HG03045 (cell line): ENCODE measurements around the gene CPSF4.
"Not testable (repeated sequence)": the region's sequence is repeated elsewhere in the genome, so short reads cannot be mapped to it uniquely, and the experiment has no call there.

Experiments used
- ATAC-seq: cut with Tn5 transposase; IDR thresholded peaks from one replicate; pipeline ENCODE4 v1.9.1; 2021; ENCODE audit warnings: mild to moderate bottlenecking, moderate library complexity; ENCODE audit not compliant: unreplicated experiment

CPSF4 gene

DNA sequence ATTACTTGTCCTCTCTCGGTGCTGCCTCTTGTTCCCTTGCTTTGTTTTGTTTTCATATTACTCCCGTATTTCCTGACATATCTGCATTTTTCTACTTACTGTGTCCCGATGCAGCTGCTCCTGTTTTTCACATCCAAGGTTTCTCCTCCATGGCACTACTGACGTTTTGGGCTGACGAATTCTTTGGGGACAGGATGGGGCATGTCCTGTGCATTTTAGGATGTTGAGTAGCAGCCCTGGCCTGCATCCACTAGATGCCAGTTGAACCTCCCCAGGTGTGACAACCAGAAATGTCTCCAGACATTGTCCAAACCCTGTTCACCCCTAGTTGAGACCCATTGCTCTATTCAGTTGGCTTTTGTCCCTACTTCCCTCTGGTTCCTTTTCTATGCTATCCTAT is 46.4 kb downstream of the CPSF4 start:
- ATAC-seq = no peak

DNA sequence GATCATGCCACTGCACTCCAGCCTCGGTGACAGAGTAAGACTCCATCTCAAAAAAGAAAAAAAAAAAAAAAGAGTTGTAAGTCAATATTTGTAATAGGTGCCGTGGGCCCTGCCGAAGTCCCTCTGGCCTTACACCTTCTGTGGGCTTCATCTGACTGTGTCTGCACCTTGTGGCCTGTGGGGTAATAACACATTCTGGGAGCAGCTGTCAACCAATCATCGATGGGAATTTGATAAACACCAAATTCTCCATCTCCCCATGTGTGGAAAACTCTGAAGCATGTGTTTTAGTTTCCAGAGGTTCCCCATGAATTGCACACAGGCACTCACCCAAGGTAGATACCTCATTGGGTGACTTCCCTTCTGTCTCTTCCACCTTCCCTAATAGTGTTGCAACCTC is 50.5 kb downstream of the CPSF4 start:
- no peak for ATAC-seq

DNA sequence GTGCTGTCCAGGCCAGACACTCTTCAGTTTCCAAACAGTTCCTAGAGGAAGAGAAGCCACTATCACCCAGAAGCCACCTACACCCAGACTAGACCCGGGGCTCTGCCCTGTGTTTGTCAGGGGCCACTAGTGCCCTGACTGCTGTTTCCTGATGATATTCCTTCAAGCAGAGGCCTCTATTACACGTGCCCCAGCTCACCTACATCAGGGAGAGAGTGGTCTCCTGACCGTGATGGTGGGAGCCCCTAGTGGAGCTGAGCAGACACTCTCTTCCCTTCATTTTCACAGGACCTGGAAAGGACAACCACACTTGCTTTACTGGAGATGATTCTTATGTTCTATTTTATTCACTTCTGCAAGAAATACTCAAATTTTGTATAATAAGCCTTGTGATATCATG is 52.1 kb downstream of the CPSF4 start:
- no peak for ATAC-seq

- ATAC-seq = no peak
Measured at GRCh38 chr7:99493823-99494222, 55.1 kb downstream of the CPSF4 start.

GRCh38 chr7:99497766-99498545 is 59.2 kb downstream of the CPSF4 start:
- no peak for ATAC-seq

GRCh38 chr7:99498546-99498944 is 59.8 kb downstream of the CPSF4 start:
- ATAC-seq = no peak

DNA sequence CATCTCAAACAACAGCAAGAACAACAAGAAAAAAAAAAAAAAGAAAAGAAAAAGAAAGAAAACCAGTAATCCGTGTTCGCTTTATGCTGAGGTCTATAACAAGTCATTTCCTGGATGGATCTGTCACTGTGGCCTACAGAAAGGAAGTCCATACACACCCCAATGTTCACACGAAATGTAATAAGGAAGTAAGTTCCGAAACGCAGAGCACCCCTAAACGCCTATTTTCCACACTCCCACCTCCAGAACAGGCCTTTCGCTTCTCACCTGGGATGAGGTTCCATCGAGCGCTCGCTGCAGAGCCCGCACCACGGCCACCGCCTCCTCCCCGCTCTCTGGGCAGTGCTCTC is 60.6 kb downstream of the CPSF4 start:
- peak; percentile 6 for ATAC-seq

- peak; percentile 45 for ATAC-seq
Measured at GRCh38 chr7:99499721-99500636, 61.2 kb downstream of the CPSF4 start, which contains the start of gene ZNF394. Gene ZNF394, minus strand, starts transcription at chr7:99500281. Its CDS starts 188 bp downstream, at chr7:99500093.

DNA sequence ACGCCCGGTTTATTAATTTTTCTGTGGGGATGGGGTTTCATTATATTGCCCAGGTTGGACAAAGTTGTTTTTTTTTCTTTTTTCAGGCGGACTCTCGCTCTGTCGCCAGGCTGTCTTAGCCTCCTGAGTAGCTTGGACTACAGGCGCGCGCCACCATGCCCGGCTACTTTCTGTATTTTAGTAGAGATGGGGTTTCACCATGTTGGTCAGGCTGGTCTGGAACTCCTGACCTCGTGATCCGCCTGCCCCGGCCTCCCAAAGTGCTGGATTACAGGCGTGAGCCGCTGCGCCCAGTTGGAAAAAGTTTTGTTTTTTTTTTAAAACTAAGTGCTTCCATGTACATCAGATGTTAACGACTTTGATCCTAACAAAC is 61.9 kb downstream of the CPSF4 start:
- ATAC-seq = no peak

DNA sequence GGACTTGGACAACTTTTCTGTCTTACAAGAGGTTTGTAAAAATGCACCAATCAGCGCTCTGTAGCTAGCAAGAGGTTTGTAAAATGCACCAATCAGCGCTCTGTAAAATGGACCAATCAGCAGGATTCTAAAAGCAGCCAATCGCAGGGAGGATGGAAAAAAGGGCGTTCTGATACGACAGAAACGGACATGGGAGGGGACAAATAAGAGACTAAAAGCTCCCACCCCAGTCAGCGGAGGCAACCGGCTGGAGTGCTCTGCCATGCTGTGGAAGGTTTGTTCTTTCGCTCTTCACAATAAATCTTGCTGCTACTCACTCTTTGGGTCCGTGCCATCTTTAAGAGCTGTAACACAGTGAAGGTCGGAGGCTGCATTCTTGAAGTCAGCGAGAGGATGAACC is 62.5 kb downstream of the CPSF4 start:
- ATAC-seq = not testable (repeated sequence)

- peak; percentile 79 for ATAC-seq
Measured at GRCh38 chr7:99504281-99504602, 65.5 kb downstream of the CPSF4 start.

DNA sequence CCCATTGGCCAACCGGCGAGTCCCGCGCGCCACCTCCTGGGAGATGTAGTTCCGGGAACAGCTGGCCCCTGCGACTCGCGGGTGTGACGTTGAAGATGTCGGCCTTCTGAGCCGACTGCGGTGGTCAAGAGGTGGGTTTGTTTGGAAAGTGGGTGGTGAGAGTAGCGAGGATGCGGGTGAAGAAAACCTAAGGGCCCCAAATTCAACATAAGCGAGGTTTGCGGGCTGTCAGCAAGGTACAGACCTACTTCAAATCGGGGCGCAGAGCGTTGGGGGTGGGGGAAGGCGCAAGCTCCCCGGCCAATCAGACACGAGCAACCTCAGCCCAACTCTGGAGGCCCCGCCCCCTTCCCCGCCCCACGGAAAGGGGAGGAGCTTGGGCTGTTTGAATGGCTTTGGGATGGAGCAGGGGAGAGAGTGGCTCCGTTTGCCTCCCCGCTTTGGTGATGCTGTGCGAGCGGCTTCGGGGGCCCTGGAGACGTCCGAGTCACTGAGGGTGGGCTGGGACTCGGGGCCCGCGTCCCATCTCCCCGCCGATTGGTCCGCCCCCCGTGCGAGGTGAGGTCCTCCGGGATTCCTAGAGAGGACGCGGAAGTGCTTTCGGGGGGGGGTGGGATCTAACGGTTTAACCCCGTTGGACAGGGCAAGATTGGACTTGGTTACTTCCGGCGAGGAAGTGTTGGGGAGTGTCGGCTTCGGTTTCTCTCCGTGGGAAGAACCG is 66.0 kb downstream of the CPSF4 start, which contains the start of gene ZKSCAN5:
Gene ZKSCAN5 (plus strand): TSS at position 60 of the 721 bp plus-strand sequence. CDS start 1,383 bp downstream, outside the sequence.
- peak; percentile 74 for ATAC-seq

DNA sequence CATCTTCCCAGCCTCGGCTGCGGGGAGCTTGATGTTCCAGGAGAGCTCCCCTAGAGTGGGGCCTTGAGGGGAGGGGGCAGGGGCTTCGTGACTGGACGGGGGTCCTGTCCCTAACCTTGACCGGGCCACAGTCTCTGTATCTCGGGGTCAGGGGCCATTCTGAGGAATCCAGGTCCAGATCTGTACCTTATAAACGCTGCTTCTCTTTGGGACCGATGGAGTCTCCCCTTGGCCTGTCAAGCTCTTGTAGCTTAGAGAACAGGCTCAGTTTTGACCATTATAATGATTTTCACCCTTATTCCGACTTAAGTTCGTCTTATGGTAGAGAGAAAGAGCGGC is 66.5 kb downstream of the CPSF4 start:
- peak; percentile 3 for ATAC-seq
